Measurements from ENCODE around the gene PHTF1.

DNA sequence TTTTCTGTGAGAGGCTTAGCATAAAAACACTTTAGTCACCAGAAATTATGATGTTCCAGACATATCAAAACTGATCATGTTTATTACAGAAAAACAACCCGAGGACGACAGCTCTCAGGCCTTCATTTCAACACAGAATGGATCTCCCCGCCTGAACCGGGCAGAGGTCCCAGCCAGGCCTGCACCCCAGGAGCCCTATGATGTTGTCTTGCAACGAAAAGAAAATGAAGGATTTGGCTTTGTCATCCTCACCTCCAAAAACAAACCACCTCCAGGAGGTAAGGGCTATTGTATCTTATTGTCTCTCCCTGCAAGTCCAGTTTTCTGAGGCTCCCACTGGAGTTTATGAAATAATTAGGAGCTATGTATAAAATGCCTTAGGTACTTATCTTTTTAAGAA lies 105.5 kb downstream of the PHTF1 start:
- TF ChIP-seq, protein P1, sequence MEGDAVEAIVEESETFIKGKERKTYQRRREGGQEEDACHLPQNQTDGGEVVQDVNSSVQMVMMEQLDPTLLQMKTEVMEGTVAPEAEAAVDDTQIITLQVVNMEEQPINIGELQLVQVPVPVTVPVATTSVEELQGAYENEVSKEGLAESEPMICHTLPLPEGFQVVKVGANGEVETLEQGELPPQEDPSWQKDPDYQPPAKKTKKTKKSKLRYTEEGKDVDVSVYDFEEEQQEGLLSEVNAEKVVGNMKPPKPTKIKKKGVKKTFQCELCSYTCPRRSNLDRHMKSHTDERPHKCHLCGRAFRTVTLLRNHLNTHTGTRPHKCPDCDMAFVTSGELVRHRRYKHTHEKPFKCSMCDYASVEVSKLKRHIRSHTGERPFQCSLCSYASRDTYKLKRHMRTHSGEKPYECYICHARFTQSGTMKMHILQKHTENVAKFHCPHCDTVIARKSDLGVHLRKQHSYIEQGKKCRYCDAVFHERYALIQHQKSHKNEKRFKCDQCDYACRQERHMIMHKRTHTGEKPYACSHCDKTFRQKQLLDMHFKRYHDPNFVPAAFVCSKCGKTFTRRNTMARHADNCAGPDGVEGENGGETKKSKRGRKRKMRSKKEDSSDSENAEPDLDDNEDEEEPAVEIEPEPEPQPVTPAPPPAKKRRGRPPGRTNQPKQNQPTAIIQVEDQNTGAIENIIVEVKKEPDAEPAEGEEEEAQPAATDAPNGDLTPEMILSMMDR (IDR thresholded peaks at IDR 0.05 in 2 of 3, conservative IDR thresholded peaks at IDR 0.05 in 1 of 3; ENCODE audit: control insufficient read depth in 2 of 3, extremely low read depth in 1 of 3, insufficient read depth in 1 of 3, low read depth in 3 of 3, low read length in 3 of 3), result no peak
- no peak for TF ChIP-seq KAT2A (conservative IDR thresholded peaks at IDR 0.05; ENCODE audit: control insufficient read depth, low read depth, low read length)
- TF ChIP-seq POLR2A (IDR thresholded peaks at IDR 0.05; ENCODE audit: low read depth, low read length), result no peak
- TF ChIP-seq GABPA (IDR thresholded peaks at IDR 0.05; ENCODE audit: low read depth), result no peak
- no peak for TF ChIP-seq MAX (IDR thresholded peaks at IDR 0.05; ENCODE audit: low read depth, low read length)
